ENCODE results near the gene PRPF19. TPM values are rescaled to one million over a fixed set of nuclear protein-coding genes. Genes with fewer than 3 reads are reported as not detected.

The PRPF19 gene
- total and polyA plus RNA-seq, 9 of the 15 experiments (the other 6 are each of a cell fraction or from before 2014, with no cell fraction given), result 9.4 to 212 (median 73.2) TPM

- TF ChIP-seq PURB (CRISPR knock-in tag; IDR thresholded peaks at IDR 0.05; ENCODE audit: low read depth) (no peak), FOS (IDR thresholded peaks at IDR 0.05; ENCODE audit: extremely low read depth, insufficient read length) (peak; percentile 6), KHSRP (IDR thresholded peaks at IDR 0.05) (no peak), ZFP30 (CRISPR knock-in tag; IDR thresholded peaks at IDR 0.05; ENCODE audit: borderline replicate concordance) (no peak), AFF1 (IDR thresholded peaks at IDR 0.05; ENCODE audit: low read depth in 1 of 2, partially characterized antibody in 2 of 2) (no peak), FOXK2 (conservative IDR thresholded peaks at IDR 0.05 in 1 of 2, IDR thresholded peaks at IDR 0.05 in 1 of 2; ENCODE audit: low read depth in 2 of 2) (peak in 1 of 2 experiments; percentile 34; a peak in 1 of 4 replicates), MIER1 (IDR thresholded peaks at IDR 0.05; ENCODE audit: low read depth) (no peak), ZNF212 (CRISPR knock-in tag; IDR thresholded peaks at IDR 0.05) (no peak), ZBTB9 (CRISPR knock-in tag; IDR thresholded peaks at IDR 0.05) (no peak), ZNF561 (CRISPR knock-in tag; conservative IDR thresholded peaks at IDR 0.05) (no peak), MTA2 (IDR thresholded peaks at IDR 0.05; ENCODE audit: low read depth) (no peak), BRD4 (IDR thresholded peaks at IDR 0.05) (no peak), JUND (IDR thresholded peaks at IDR 0.05; ENCODE audit: borderline replicate concordance, low read depth, low read length) (peak; percentile 70; the same call in 1 of the 2 replicates), JUND (tag; IDR thresholded peaks at IDR 0.05; ENCODE audit: borderline replicate concordance, low read depth, low read length) (no peak), CREBBP (IDR thresholded peaks at IDR 0.05; ENCODE audit: low read depth, low read length) (no peak), BCLAF1 (IDR thresholded peaks at IDR 0.05; ENCODE audit: borderline replicate concordance in 1 of 2, control insufficient read depth in 1 of 2, low read depth in 2 of 2, low read length in 1 of 2) (no peak), THRAP3 (IDR thresholded peaks at IDR 0.05; ENCODE audit: borderline replicate concordance) (no peak), ZC3H8 (IDR thresholded peaks at IDR 0.05) (no peak), JUN (IDR thresholded peaks at IDR 0.05; ENCODE audit: borderline replicate concordance, low read depth, low read length) (peak; percentile 64; the same call in 1 of the 2 replicates), JUN (CRISPR knock-in tag; IDR thresholded peaks at IDR 0.05; ENCODE audit: borderline replicate concordance) (no peak)
These were observed 48.8 kb downstream of the PRPF19 start (continued) for GRCh38 chr11:60857378-60858232.
